Lower lobe of right lung (tissue), 2 donors: ENCODE data around the gene SORBS2. TPM values are rescaled to one million over a fixed set of nuclear protein-coding genes. Genes with fewer than 3 reads are reported as not detected.

ENCODE experiments used
- ATAC-seq, 2 donors: fragments of 200-7000 bp; cut with Tn5 transposase; one replicate each; pipeline ENCODE4 v1.9.1; 2020 to 2022; ENCODE audit warnings: mild to moderate bottlenecking in 2 of 2, moderate library complexity in 2 of 2
- DNase-seq: peaks from one replicate; pipeline ENCODE4 v3.0.0-alpha.2; 2020
- H3K27ac ChIP-seq: fragments of 200-600 bp; one replicate; pipeline ENCODE4 v1.8.0; 2022
- H3K27me3 ChIP-seq: fragments of 200-600 bp; one replicate; pipeline ENCODE4 v1.8.0; 2022; ENCODE audit warnings: low read depth
- H3K36me3 ChIP-seq: fragments of 200-600 bp; one replicate; pipeline ENCODE4 v1.8.0; 2022; ENCODE audit warnings: mild to moderate bottlenecking
- H3K4me1 ChIP-seq: fragments of 200-600 bp; one replicate; pipeline ENCODE4 v1.8.0; 2022
- H3K4me3 ChIP-seq: fragments of 200-600 bp; one replicate; pipeline ENCODE4 v1.8.0; 2022; ENCODE audit warnings: mild to moderate bottlenecking
- H3K9me3 ChIP-seq: fragments of 200-600 bp; one replicate; pipeline ENCODE4 v1.8.0; 2022
- CTCF ChIP-seq: fragments of 200-600 bp; IDR thresholded peaks from one replicate; pipeline ENCODE4 v1.8.0; 2022; ENCODE audit warnings: antibody characterized with exemption, mild to moderate bottlenecking
- intact Hi-C: fragments of 100-400 bp; cut with DNase I; formaldehyde crosslinking; loops from one replicate; pipeline ENCODE4 v1.11.0; 2022
- total RNA-seq: library from RNA; stranded (reverse); fragmentation: NEBNext Ultra II Directional; extraction: Animal tissue kit (Norgen Biotek cat#: 25700); gene quantifications from one replicate; pipeline ENCODE4 v1.2.1, GENCODE V29; 2021
- donor health status: DM: no; HTN: yes; CAD: no; lungs with severe emphysema.

Gene SORBS2
- total RNA-seq, 1 donor from 2014 or later, result 49.3 TPM

- Histone ChIP-seq H3K4me1 (peaks cover 26% of the 10 kb centered on the region), H3K4me3 (no peak overlapping the region), H3K36me3 (no peaks in the 10 kb centered on the region), H3K9me3 (no peaks in the 10 kb centered on the region), H3K27me3 (no peaks in the 10 kb centered on the region), H3K27ac (no peak overlapping the region)
- no peak for TF ChIP-seq CTCF
- no peak for DNase-seq
- no peak for ATAC-seq
- intact Hi-C loops, result no loop called here
Observed at GRCh38 chr4:185713731-185714130, 98.3 kb downstream of the SORBS2 start.

GRCh38 chr4:185713272-185713671, 98.7 kb downstream of the SORBS2 start:
- Histone ChIP-seq H3K36me3 (no peaks in the 10 kb centered on the region), H3K9me3 (no peaks in the 10 kb centered on the region), H3K4me1 (peaks cover 21% of the 10 kb centered on the region), H3K27me3 (no peaks in the 10 kb centered on the region), H3K27ac (no peak overlapping the region), H3K4me3 (no peak overlapping the region)
- DNase-seq (no peak), ATAC-seq (no peak)
- intact Hi-C loops, result no loop called here
- TF ChIP-seq CTCF, result no peak

- intact Hi-C loops, result no loop called here
- no peak overlapping the region for H3K27ac ChIP-seq
- no peak for ATAC-seq
- H3K27me3 ChIP-seq, result no peaks in the 10 kb centered on the region
- TF ChIP-seq CTCF, result no peak
- no peaks in the 10 kb centered on the region for H3K9me3 ChIP-seq
- peaks cover 15% of the 10 kb centered on the region for H3K4me1 ChIP-seq
- DNase-seq, result no peak
- H3K36me3 ChIP-seq, result no peaks in the 10 kb centered on the region
- H3K4me3 ChIP-seq, result no peak overlapping the region
Observed at GRCh38 chr4:185712350-185713024, 99.5 kb downstream of the SORBS2 start.

- no peak for TF ChIP-seq CTCF
- Histone ChIP-seq H3K4me3 (no peak overlapping the region), H3K4me1 (peaks cover 14% of the 10 kb centered on the region), H3K9me3 (no peaks in the 10 kb centered on the region), H3K27me3 (no peaks in the 10 kb centered on the region), H3K36me3 (no peaks in the 10 kb centered on the region), H3K27ac (no peak overlapping the region)
- no peak for DNase-seq
- intact Hi-C loops, result no loop called here
- no peak for ATAC-seq
Observed at GRCh38 chr4:185711726-185712125, 100.3 kb downstream of the SORBS2 start.

GRCh38 chr4:185710487-185710995, 101.5 kb downstream of the SORBS2 start:
- Histone ChIP-seq H3K27me3 (no peaks in the 10 kb centered on the region), H3K9me3 (no peaks in the 10 kb centered on the region), H3K27ac (no peak overlapping the region), H3K36me3 (no peaks in the 10 kb centered on the region), H3K4me3 (no peak overlapping the region), H3K4me1 (peaks cover 2% of the 10 kb centered on the region)
- TF ChIP-seq CTCF, result no peak
- ATAC-seq, result no peak
- DNase-seq, result no peak
- intact Hi-C loops, result no loop called here
